ENCODE measurements around the gene NLRC4. TPM values are rescaled to one million over a fixed set of nuclear protein-coding genes. Genes with fewer than 3 reads are reported as not detected.
"Not testable (repeated sequence)": the region's sequence is repeated elsewhere in the genome, so short reads cannot be mapped to it uniquely, and the experiment has no call there.

The NLRC4 gene
- total RNA-seq, 1 donor from 2014 or later: 1.6 TPM

- H3K9ac ChIP-seq (ENCODE audit: low read depth in 1 of 3, low read length in 3 of 3): no peak overlapping the region
- H3K4me1 ChIP-seq (ENCODE audit: control insufficient read depth in 3 of 3, insufficient read depth in 3 of 3, low read length in 3 of 3): no peaks in the 10 kb centered on the region
- no peaks in the 10 kb centered on the region for H3K27me3 ChIP-seq (ENCODE audit: control insufficient read depth in 3 of 3, insufficient read depth in 3 of 3, low read length in 3 of 3)
- no peak overlapping the region for H3K27ac ChIP-seq (ENCODE audit: low read depth, low read length)
- H3K36me3 ChIP-seq (ENCODE audit: control insufficient read depth in 3 of 3, insufficient read depth in 3 of 3, low read length in 3 of 3): peaks cover 14 to 35% (median 18%) of the 10 kb centered on the region in 3 donors
- no peaks in the 10 kb centered on the region for H3K9me3 ChIP-seq (ENCODE audit: control insufficient read depth in 3 of 3, low read length in 3 of 3)
- no peak overlapping the region for H3K4me3 ChIP-seq (ENCODE audit: low read length in 3 of 3)
Measured at GRCh38 chr2:32222966-32223365, 41.7 kb downstream of the NLRC4 start.

- H3K4me3 ChIP-seq (ENCODE audit: low read length in 3 of 3): no peak overlapping the region
- H3K4me1 ChIP-seq (ENCODE audit: control insufficient read depth in 3 of 3, insufficient read depth in 3 of 3, low read length in 3 of 3): no peaks in the 10 kb centered on the region
- no peaks in the 10 kb centered on the region for H3K27me3 ChIP-seq (ENCODE audit: control insufficient read depth in 3 of 3, insufficient read depth in 3 of 3, low read length in 3 of 3)
- H3K9ac ChIP-seq (ENCODE audit: low read depth in 1 of 3, low read length in 3 of 3): no peak overlapping the region
- H3K27ac ChIP-seq (ENCODE audit: low read depth, low read length): no peak overlapping the region
- no peaks in the 10 kb centered on the region for H3K9me3 ChIP-seq (ENCODE audit: control insufficient read depth in 3 of 3, low read length in 3 of 3)
- H3K36me3 ChIP-seq (ENCODE audit: control insufficient read depth in 3 of 3, insufficient read depth in 3 of 3, low read length in 3 of 3): peaks cover 14 to 29% (median 15%) of the 10 kb centered on the region in 3 donors
Measured at GRCh38 chr2:32220445-32220844, 44.2 kb downstream of the NLRC4 start.

- no peak overlapping the region for H3K4me3 ChIP-seq (ENCODE audit: low read length in 3 of 3)
- H3K27me3 ChIP-seq (ENCODE audit: control insufficient read depth in 3 of 3, insufficient read depth in 3 of 3, low read length in 3 of 3): no peaks in the 10 kb centered on the region
- no peaks in the 10 kb centered on the region for H3K4me1 ChIP-seq (ENCODE audit: control insufficient read depth in 3 of 3, insufficient read depth in 3 of 3, low read length in 3 of 3)
- no peak overlapping the region for H3K9ac ChIP-seq (ENCODE audit: low read depth in 1 of 3, low read length in 3 of 3)
- no peaks in the 10 kb centered on the region for H3K9me3 ChIP-seq (ENCODE audit: control insufficient read depth in 3 of 3, low read length in 3 of 3)
- H3K27ac ChIP-seq (ENCODE audit: low read depth, low read length): no peak overlapping the region
- H3K36me3 ChIP-seq (ENCODE audit: control insufficient read depth in 3 of 3, insufficient read depth in 3 of 3, low read length in 3 of 3): peaks cover 0 to 5% (median 4%) of the 10 kb centered on the region in 3 donors
Measured at GRCh38 chr2:32212295-32212694, 52.4 kb downstream of the NLRC4 start.

- Histone ChIP-seq H3K27ac (ENCODE audit: low read depth, low read length) (no peak overlapping the region), H3K4me3 (ENCODE audit: low read length in 3 of 3) (no peak overlapping the region), H3K9me3 (ENCODE audit: control insufficient read depth in 3 of 3, low read length in 3 of 3) (no peaks in the 10 kb centered on the region), H3K4me1 (ENCODE audit: control insufficient read depth in 3 of 3, insufficient read depth in 3 of 3, low read length in 3 of 3) (no peaks in the 10 kb centered on the region), H3K9ac (ENCODE audit: low read depth in 1 of 3, low read length in 3 of 3) (no peak overlapping the region), H3K36me3 (ENCODE audit: control insufficient read depth in 3 of 3, insufficient read depth in 3 of 3, low read length in 3 of 3) (peaks cover 0 to 5% (median 4%) of the 10 kb centered on the region in 3 donors), H3K27me3 (ENCODE audit: control insufficient read depth in 3 of 3, insufficient read depth in 3 of 3, low read length in 3 of 3) (no peaks in the 10 kb centered on the region)
Measured at GRCh38 chr2:32210767-32211408, 53.8 kb downstream of the NLRC4 start.

- H3K27ac ChIP-seq (ENCODE audit: low read depth, low read length); H3K4me1 ChIP-seq (ENCODE audit: control insufficient read depth in 3 of 3, insufficient read depth in 3 of 3, low read length in 3 of 3); H3K9me3 ChIP-seq (ENCODE audit: control insufficient read depth in 3 of 3, low read length in 3 of 3); H3K4me3 ChIP-seq (ENCODE audit: low read length in 3 of 3); H3K27me3 ChIP-seq (ENCODE audit: control insufficient read depth in 3 of 3, insufficient read depth in 3 of 3, low read length in 3 of 3): not testable (repeated sequence)
- peaks cover 0 to 12% (median 11%) of the 10 kb centered on the region in 3 donors for H3K36me3 ChIP-seq (ENCODE audit: control insufficient read depth in 3 of 3, insufficient read depth in 3 of 3, low read length in 3 of 3)
- peak overlapping the region in 1 of 3 donors; percentile 45 for H3K9ac ChIP-seq (ENCODE audit: low read depth in 1 of 3, low read length in 3 of 3)
Measured at GRCh38 chr2:32203428-32203827, 61.3 kb downstream of the NLRC4 start.

- H3K4me3 ChIP-seq (ENCODE audit: low read length in 3 of 3): no peak overlapping the region
- H3K36me3 ChIP-seq (ENCODE audit: control insufficient read depth in 3 of 3, insufficient read depth in 3 of 3, low read length in 3 of 3): peaks cover 5 to 24% (median 17%) of the 10 kb centered on the region in 3 donors
- H3K27ac ChIP-seq (ENCODE audit: low read depth, low read length): no peak overlapping the region
- H3K9ac ChIP-seq (ENCODE audit: low read depth in 1 of 3, low read length in 3 of 3): no peak overlapping the region
- H3K9me3 ChIP-seq (ENCODE audit: control insufficient read depth in 3 of 3, low read length in 3 of 3): no peaks in the 10 kb centered on the region
- H3K4me1 ChIP-seq (ENCODE audit: control insufficient read depth in 3 of 3, insufficient read depth in 3 of 3, low read length in 3 of 3): peaks cover 0 to 6% (median 0%) of the 10 kb centered on the region in 3 donors
- no peaks in the 10 kb centered on the region for H3K27me3 ChIP-seq (ENCODE audit: control insufficient read depth in 3 of 3, insufficient read depth in 3 of 3, low read length in 3 of 3)
Measured at GRCh38 chr2:32200814-32201213, 63.9 kb downstream of the NLRC4 start.

GRCh38 chr2:32192418-32192817 lies 72.3 kb downstream of the NLRC4 start:
- Histone ChIP-seq H3K36me3 (ENCODE audit: control insufficient read depth in 3 of 3, insufficient read depth in 3 of 3, low read length in 3 of 3) (peaks cover under 1 to 10% (median 5%) of the 10 kb centered on the region in 3 donors), H3K9ac (ENCODE audit: low read depth in 1 of 3, low read length in 3 of 3) (no peak overlapping the region), H3K9me3 (ENCODE audit: control insufficient read depth in 3 of 3, low read length in 3 of 3) (no peaks in the 10 kb centered on the region), H3K27me3 (ENCODE audit: control insufficient read depth in 3 of 3, insufficient read depth in 3 of 3, low read length in 3 of 3) (no peaks in the 10 kb centered on the region), H3K4me1 (ENCODE audit: control insufficient read depth in 3 of 3, insufficient read depth in 3 of 3, low read length in 3 of 3) (no peaks in the 10 kb centered on the region), H3K27ac (ENCODE audit: low read depth, low read length) (no peak overlapping the region), H3K4me3 (ENCODE audit: low read length in 3 of 3) (no peak overlapping the region)

GRCh38 chr2:32189011-32189410 lies 75.7 kb downstream of the NLRC4 start:
- Histone ChIP-seq H3K36me3 (ENCODE audit: control insufficient read depth in 3 of 3, insufficient read depth in 3 of 3, low read length in 3 of 3) (peaks cover 6 to 24% (median 16%) of the 10 kb centered on the region in 3 donors), H3K9me3 (ENCODE audit: control insufficient read depth in 3 of 3, low read length in 3 of 3) (no peaks in the 10 kb centered on the region), H3K4me1 (ENCODE audit: control insufficient read depth in 3 of 3, insufficient read depth in 3 of 3, low read length in 3 of 3) (peaks cover 0 to 2% (median 0%) of the 10 kb centered on the region in 3 donors), H3K9ac (ENCODE audit: low read depth in 1 of 3, low read length in 3 of 3) (no peak overlapping the region), H3K27me3 (ENCODE audit: control insufficient read depth in 3 of 3, insufficient read depth in 3 of 3, low read length in 3 of 3) (no peaks in the 10 kb centered on the region), H3K27ac (ENCODE audit: low read depth, low read length) (no peak overlapping the region), H3K4me3 (ENCODE audit: low read length in 3 of 3) (no peak overlapping the region)

- Histone ChIP-seq H3K4me1 (ENCODE audit: control insufficient read depth in 3 of 3, insufficient read depth in 3 of 3, low read length in 3 of 3) (peaks cover 0 to 2% (median 0%) of the 10 kb centered on the region in 3 donors), H3K36me3 (ENCODE audit: control insufficient read depth in 3 of 3, insufficient read depth in 3 of 3, low read length in 3 of 3) (peaks cover 10 to 33% (median 17%) of the 10 kb centered on the region in 3 donors), H3K27ac (ENCODE audit: low read depth, low read length) (no peak overlapping the region), H3K9ac (ENCODE audit: low read depth in 1 of 3, low read length in 3 of 3) (no peak overlapping the region), H3K9me3 (ENCODE audit: control insufficient read depth in 3 of 3, low read length in 3 of 3) (no peaks in the 10 kb centered on the region), H3K27me3 (ENCODE audit: control insufficient read depth in 3 of 3, insufficient read depth in 3 of 3, low read length in 3 of 3) (no peaks in the 10 kb centered on the region), H3K4me3 (ENCODE audit: low read length in 3 of 3) (no peak overlapping the region)
Measured at GRCh38 chr2:32182667-32183066, 82.0 kb downstream of the NLRC4 start.
